GM12872 (cell line): Measurements from ENCODE around the gene FBXO17.

Source experiments
- CTCF ChIP-seq: IDR thresholded peaks from 3 replicates; pipeline ENCODE4 v1.5.1; 2011; ENCODE audit warnings: low read depth, mild to moderate bottlenecking, low read length, moderate library complexity; ENCODE audit not compliant: insufficient read depth

The FBXO17 gene

DNA sequence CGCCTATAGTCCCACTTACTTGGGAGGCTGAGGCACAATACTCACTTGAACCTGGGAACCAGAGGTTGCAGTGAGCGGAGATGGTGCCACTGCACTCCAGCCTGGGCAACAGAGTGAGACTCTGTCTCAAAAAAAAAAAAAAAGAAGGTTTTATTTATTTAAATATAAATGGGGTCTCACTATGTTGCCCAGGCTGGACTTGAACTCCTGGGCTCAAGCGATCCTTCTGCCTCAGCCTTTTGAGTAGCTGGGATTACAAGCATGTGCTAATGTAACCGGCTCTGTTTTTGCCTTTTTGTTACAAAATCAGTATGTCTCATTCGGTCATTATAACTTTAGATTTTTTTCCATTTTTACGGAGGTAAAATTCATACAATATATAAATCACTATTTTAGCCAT lies 32.6 kb upstream of the FBXO17 start:
- no peak for TF ChIP-seq CTCF

DNA sequence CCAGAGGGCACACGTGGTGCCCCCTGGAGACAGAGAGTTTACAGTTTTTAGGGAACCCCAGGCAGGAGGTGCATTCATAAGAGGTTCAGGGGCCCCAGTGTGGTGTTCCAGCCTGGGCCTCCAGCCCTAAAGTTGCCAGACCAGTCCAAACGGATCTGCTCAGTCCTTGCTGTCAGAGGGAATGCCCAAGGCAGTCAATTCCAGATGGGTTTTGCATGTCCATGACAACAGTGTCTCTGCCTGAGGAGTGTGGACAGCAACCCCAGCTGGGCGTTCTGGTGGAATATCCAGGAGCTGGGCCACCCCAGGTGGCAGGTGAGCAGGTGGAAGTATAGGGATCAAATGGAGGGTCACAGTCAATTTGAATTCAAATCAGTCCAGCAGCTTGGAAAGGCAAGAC lies 31.6 kb upstream of the FBXO17 start:
- no peak for TF ChIP-seq CTCF

DNA sequence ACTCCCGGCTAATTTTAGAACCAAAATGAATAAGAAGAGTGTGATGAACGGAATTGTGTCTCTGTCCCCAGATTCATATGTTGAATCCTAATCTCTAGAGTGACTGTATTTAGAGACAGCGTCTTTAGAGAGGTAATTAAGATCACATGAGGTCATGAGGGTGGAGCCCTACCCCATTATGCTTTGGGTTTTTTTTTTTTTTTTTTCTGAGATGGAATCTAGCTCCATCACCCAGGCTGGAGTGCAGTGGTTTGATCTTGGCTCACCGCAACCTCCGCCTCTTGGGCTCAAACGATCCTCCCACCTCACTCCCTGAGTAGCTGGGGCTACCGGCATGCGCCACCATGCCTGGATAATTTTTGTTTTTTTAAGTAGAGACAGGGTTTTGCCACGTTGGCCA lies 28.9 kb upstream of the FBXO17 start:
- no peak for TF ChIP-seq CTCF

DNA sequence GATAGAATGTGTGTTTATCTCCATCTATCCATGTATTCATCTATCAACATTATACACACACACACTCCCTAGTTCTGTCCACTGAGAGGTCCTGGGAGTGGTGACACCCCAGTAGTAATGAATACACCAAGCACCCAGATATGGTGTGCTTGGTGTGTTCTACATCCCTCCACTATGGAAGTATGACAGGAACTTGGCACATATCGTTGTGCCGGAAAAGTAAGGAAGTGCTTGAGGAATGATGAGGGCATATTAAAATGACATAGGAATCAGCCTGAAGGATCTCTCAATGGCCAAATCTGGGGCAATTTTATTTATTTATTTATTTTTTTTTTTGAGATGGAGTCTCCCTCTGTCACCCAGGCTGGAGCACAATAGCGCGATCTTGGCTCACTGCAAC lies 28.3 kb upstream of the FBXO17 start:
- no peak for TF ChIP-seq CTCF

GRCh38 chr19:39003188-39003587 lies 27.6 kb upstream of the FBXO17 start:
- no peak for TF ChIP-seq CTCF

DNA sequence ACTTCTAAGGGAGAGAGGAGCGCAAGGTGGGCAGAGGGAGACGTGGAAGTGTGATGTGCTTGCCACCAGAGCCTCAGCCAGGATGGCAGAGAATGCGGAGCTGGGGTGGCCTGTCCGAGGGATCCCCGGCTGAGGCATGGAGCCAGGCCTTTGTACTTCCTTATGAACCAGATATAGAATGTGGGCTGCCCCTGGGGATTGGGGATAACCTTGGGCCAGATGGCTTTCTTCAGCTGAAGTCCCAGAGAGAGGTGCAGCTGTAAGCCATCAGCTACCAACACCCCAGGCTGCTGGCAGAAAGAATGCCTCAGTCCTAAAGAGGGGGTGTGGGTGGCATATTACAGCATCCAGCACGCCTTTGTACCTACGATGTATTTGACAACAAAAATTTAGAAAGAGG lies 25.5 kb upstream of the FBXO17 start:
- TF ChIP-seq CTCF: no peak

GRCh38 chr19:38993271-38993670 lies 17.7 kb upstream of the FBXO17 start:
- TF ChIP-seq CTCF: no peak
